AG09309 (cell line): ENCODE measurements around the gene SFXN3.

ENCODE experiments used
- DNase-seq: peaks from one replicate; pipeline ENCODE4 v3.0.0-alpha.2; 2010; ENCODE audit warnings: low read depth
- H3K4me3 ChIP-seq: 2 replicates; pipeline ENCODE4 v1.5.1; 2011; ENCODE audit warnings: mild to moderate bottlenecking, low read depth, low read length, moderate library complexity; ENCODE audit not compliant: control insufficient read depth
- TF ChIP-seq, protein P1 (sequence below): IDR thresholded peaks from 2 replicates; pipeline ENCODE4 v1.5.1; 2011; ENCODE audit warnings: mild to moderate bottlenecking, low read depth, low read length, inconsistent platforms; ENCODE audit not compliant: insufficient read depth, control insufficient read depth; ENCODE audit errors: missing control alignments

Gene SFXN3

DNA sequence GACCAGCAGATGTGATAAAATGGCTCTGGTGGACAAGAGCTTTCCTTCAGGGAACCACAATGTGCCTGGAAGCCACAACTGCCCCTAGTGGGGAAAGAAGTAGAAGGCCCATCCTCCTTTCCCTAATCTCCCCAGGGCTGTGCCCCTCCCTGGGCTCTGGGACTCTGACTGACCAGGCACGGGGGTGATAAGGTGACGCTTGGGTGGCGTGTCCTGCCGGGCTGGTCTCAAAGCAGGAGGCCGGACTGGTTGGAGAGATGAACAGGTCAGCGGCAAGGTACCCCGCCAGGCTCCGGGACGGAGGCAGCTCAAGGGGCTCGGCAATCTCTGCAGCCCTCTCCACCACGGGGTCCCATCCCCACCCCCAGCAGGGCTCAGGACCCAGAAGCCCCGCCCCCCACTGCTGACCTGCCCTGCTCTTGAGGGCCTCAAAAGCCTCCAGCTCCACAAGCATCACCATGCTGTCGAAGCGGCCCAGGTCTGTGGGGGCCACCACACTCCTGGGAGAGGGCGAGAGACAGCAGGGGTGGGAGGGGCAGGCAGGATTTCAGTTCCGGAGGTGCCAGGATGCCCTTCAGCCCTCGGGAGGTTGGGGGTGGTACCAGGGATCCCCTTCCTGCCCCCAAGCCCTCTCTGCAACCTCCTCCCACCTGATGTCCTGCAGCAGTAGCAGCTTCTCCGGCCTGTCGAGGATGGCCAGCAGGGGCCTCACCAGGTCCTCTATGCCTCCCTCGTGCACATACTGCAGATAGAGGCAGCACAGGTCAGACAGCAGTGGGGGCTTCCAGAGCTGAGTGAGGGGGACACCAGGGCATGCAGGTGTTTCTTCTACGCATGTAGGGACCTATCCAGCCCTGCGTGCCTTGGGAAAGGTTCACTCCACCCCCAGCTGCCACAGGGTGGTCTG, 19.3 kb upstream of the SFXN3 start:
- no peak for DNase-seq

DNA sequence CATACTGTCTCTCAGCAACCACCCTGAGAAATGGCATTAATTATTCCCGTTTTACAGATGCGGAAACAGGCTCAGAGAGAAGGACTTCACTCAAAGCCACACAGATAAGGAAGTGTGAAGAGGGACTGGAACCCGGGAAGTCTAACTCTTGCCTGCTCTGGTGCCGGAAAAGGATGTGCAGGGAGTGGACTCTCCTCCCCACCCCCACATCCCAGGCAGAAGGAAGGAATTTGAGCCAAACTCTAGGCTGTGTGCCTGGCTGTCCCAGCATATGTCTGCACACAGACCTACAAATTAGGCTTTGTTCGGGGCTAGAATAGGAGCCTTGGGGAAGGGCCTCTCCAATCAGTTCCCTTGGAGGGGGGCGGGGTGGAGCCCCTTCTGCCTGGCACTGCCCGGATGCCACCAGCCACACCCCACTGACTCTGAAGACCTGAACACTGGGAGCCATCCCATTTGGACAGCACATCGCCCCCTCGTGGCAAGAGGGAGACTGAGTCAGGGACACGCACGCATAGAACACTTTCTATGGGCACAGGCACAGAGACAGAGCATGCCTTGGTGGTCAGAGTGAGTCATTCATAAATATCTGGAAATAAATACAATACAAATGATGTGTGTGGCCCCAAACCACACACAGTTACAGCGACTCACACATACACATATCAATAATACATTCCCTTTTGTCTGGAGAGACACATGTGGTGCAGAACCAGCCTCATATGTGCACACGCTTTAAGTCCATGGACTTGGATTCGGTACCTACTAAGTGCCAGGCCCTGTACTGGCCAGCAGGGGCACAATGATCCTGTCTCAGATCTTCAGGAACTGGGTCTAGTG, 18.3 kb upstream of the SFXN3 start:
- DNase-seq: no peak
- TF ChIP-seq, protein P1, sequence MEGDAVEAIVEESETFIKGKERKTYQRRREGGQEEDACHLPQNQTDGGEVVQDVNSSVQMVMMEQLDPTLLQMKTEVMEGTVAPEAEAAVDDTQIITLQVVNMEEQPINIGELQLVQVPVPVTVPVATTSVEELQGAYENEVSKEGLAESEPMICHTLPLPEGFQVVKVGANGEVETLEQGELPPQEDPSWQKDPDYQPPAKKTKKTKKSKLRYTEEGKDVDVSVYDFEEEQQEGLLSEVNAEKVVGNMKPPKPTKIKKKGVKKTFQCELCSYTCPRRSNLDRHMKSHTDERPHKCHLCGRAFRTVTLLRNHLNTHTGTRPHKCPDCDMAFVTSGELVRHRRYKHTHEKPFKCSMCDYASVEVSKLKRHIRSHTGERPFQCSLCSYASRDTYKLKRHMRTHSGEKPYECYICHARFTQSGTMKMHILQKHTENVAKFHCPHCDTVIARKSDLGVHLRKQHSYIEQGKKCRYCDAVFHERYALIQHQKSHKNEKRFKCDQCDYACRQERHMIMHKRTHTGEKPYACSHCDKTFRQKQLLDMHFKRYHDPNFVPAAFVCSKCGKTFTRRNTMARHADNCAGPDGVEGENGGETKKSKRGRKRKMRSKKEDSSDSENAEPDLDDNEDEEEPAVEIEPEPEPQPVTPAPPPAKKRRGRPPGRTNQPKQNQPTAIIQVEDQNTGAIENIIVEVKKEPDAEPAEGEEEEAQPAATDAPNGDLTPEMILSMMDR: peak; percentile 84
- H3K4me3 ChIP-seq: no peak overlapping the region

More for the DNA sequence above, 19.3 kb upstream of the SFXN3 start:
- no peak overlapping the region for H3K4me3 ChIP-seq
- TF ChIP-seq, protein P1: peak; percentile 43

DNA sequence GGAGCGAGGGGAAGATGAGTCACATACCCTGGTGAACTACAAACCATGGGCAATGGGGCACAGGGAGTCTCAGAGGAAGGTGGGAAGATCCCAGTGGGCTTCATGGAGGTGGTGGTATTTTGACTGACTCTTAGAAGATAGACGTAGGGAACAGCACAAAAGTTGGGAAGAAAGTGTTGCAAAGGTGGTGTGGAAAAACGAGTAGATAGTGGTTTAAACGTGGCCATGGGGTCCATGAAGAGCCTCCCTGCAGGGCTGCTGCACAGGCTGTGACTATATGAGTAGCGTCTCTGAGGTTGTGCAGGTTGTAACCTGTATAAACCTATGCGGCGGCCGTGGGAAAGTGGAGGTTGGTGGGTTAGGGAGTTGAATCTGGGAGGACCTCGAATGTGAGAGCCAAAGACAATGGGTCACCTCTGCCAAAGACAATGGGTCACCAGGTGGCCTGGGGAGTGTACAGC, 17.6 kb upstream of the SFXN3 start:
- no peak overlapping the region for H3K4me3 ChIP-seq
- no peak for DNase-seq
- TF ChIP-seq, protein P1: no peak

DNA sequence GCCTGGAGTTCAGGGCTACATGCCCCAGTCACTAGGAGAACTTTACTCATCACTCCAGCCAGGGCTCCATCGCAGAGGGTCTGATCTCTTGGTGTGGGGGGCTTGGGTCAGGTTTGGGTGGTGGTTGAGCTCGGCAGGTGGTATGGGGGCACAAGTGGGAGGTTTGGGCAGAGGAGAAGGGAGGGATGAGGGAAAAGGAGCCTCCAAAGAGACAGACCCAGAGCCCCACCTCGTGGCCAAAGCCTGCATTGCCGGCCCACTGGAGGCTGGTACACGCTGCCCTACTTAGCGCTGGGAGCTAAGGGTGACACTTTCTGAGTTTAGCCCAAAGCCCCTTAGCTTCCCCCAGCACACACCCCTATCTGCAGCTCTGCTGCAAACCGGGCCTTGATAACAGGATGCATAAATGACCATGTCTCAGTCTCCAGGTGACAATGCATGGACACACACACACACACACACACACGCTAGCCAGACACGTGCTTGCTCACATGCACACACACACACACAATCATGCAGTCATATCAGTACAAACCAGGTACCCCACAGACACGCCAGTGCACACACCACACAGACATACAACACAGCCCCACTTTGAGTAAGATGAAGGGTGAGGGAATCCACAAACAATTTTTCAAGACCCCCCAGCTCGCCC, 16.7 kb upstream of the SFXN3 start:
- no peak overlapping the region for H3K4me3 ChIP-seq
- TF ChIP-seq, protein P1: peak; percentile 94
- no peak for DNase-seq

DNA sequence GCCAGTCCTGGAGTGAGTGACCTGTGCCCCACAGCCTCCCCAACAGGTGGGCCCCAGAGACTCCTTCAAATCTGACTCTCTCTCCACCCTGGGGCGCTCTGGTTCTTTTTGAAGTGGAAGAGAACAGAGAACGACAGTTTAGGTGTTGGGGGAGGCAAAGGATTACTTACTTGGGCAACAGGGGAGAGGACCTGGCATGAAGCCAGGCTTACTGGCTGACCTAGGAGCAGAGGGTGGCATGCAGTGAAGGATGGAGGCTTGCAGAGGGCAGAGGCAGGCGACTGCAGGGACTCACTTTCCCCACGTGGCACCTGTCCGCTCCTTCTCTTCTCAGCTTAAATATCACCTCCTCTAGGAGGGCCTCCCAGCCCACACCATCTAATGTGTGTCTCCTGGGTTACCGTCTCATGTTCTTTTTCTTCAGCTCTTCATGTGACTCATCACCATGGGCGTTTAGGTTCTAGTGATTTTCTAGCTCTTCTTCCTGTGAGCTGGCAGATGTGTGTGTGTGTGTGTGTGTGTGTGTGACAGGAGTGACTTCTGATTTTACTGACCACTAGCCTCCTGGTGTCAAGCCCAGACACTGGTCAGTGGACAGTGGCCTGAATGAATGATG, 16.0 kb upstream of the SFXN3 start:
- H3K4me3 ChIP-seq: no peak overlapping the region
- DNase-seq: peak; percentile 85
- TF ChIP-seq, protein P1: no peak

DNA sequence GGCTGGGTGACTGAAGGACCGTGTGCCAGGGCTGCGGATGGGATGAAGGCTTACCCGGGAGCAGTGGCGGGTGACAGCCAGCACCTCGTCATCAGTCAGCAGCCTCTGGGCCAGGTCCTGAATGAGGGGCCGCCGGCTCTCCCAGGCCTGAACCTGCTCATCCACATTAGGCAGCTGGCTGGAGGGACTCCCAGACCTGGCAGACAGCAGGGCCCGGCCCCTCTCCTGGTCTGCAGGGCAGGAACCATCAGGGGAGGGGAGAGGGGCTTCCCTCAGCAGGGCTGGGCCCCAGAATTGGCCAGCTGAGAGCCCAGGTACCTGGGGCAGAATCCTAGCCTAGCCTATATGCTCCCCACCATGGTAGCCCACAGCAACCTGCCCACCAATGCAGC, 15.5 kb upstream of the SFXN3 start:
- no peak overlapping the region for H3K4me3 ChIP-seq
- TF ChIP-seq, protein P1: no peak
- no peak for DNase-seq
